ENCODE results near the gene MAD2L2. TPM values are rescaled to one million over a fixed set of nuclear protein-coding genes. Genes with fewer than 3 reads are reported as not detected.

The MAD2L2 gene
- total RNA-seq, 1 experiment from 2014 or later = 283 TPM

DNA sequence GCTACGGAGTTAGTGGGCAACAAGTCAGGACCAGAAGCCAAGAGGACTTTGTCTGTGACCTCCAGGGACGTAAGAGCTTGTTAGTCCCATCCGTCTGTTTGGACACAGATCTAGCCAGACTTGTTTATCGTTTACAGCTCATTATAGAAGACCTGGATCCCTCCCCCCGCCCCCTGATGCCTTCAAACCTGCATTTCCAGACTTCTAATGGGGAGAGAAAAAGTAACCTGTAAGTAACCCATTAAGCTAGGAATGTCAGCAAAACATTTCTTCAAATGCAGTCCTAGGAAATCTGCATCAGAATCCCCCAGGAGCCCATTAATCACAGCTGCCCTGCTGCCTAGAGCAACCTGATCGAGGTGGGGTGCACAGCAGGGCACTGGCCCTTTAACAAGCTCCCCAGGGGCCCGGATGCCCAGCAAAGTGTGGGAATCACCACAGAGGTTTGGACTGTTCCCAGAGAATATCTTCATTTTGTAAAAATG, 1.4 kb upstream of the MAD2L2 start:
- no peak overlapping the region for H2AK5ac ChIP-seq (ENCODE audit: insufficient read length, low read length)
- H2BK12ac ChIP-seq (ENCODE audit: insufficient read length, low read depth, low read length) = no peak overlapping the region
- H3K23ac ChIP-seq (ENCODE audit: insufficient read length, low read depth, low read length) = no peak overlapping the region
- no peak overlapping the region for H4K5ac ChIP-seq (ENCODE audit: insufficient read length, low read depth, low read length)
- no peak overlapping the region for H2BK5ac ChIP-seq (ENCODE audit: insufficient read length, low read length)
- H3K56ac ChIP-seq (ENCODE audit: insufficient read length, low read depth, low read length) = no peak overlapping the region
- peaks cover 12 to 38% (median 33%) of the 10 kb centered on the region in 3 experiments for H3K36me3 Mint-ChIP-seq (ENCODE audit: insufficient read depth in 1 of 3, low read depth in 3 of 3)
- no peak overlapping the region for H2BK15ac ChIP-seq (ENCODE audit: low read depth, low read length)
- H3K27me3 Mint-ChIP-seq (ENCODE audit: low read depth) = no peaks in the 10 kb centered on the region
- H3K4me2 ChIP-seq (ENCODE audit: insufficient read depth, insufficient read length, low read length) = peak overlapping the region; percentile 65
- peaks cover 18% of the 10 kb centered on the region; the same call in 1 of the 2 replicates for H3K4me1 ChIP-seq (ENCODE audit: insufficient read depth, low read length)
- H4K20me1 ChIP-seq (ENCODE audit: control insufficient read depth, insufficient read depth, insufficient read length) = no peaks in the 10 kb centered on the region
- no peak overlapping the region for H3K14ac ChIP-seq (ENCODE audit: insufficient read depth, low read length)
- peak; percentile 83 for DNase-seq
- H3K79me1 ChIP-seq (ENCODE audit: insufficient read depth, low read depth, low read length, poor library complexity, severe bottlenecking) = no peaks in the 10 kb centered on the region
- TF ChIP-seq, protein P1, sequence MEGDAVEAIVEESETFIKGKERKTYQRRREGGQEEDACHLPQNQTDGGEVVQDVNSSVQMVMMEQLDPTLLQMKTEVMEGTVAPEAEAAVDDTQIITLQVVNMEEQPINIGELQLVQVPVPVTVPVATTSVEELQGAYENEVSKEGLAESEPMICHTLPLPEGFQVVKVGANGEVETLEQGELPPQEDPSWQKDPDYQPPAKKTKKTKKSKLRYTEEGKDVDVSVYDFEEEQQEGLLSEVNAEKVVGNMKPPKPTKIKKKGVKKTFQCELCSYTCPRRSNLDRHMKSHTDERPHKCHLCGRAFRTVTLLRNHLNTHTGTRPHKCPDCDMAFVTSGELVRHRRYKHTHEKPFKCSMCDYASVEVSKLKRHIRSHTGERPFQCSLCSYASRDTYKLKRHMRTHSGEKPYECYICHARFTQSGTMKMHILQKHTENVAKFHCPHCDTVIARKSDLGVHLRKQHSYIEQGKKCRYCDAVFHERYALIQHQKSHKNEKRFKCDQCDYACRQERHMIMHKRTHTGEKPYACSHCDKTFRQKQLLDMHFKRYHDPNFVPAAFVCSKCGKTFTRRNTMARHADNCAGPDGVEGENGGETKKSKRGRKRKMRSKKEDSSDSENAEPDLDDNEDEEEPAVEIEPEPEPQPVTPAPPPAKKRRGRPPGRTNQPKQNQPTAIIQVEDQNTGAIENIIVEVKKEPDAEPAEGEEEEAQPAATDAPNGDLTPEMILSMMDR (conservative IDR thresholded peaks at IDR 0.05) = no peak
- H3K23me2 ChIP-seq (ENCODE audit: insufficient read length, low read depth, low read length, poor library complexity, severe bottlenecking) = no peaks in the 10 kb centered on the region
- no peak overlapping the region for H2BK120ac ChIP-seq (ENCODE audit: low read depth, low read length, poor library complexity, severe bottlenecking)
- no CpG with 5 or more reads among the region's 7 CpGs for WGBS (ENCODE audit: extremely low coverage, insufficient read length, low lambda C conversion rate)
- no peak overlapping the region for H4K8ac ChIP-seq (replicated peaks; ENCODE audit: insufficient read length, low read depth, low read length)
- peak overlapping the region; percentile 71 to 88 for H3K4me3 Mint-ChIP-seq
- no peak overlapping the region for H3K4ac ChIP-seq (ENCODE audit: low read depth, low read length)
- no peaks in the 10 kb centered on the region for H3K27me3 ChIP-seq (ENCODE audit: insufficient read depth, low read length)
- H2AFZ ChIP-seq (ENCODE audit: low read length) = no peak overlapping the region
- no peak overlapping the region for H3T11ph ChIP-seq (ENCODE audit: low read length)
- peak overlapping the region; percentile 90 to 100 (median 99) for H3K27ac Mint-ChIP-seq
- no peaks in the 10 kb centered on the region for H3K9me3 ChIP-seq (ENCODE audit: control insufficient read depth, low read depth, low read length)
- no peak overlapping the region for H4K91ac ChIP-seq (ENCODE audit: insufficient read length, low read depth, low read length)
- no peak overlapping the region for H2BK20ac ChIP-seq (ENCODE audit: low read depth, low read length, poor library complexity, severe bottlenecking)
- peak overlapping the region; percentile 48 for H3K9ac ChIP-seq (ENCODE audit: extremely low read depth, insufficient read length, low read length)
- H3K27ac ChIP-seq (ENCODE audit: insufficient read length, low read depth, low read length) = peak overlapping the region; percentile 99
- H3K9me3 Mint-ChIP-seq = no peaks in the 10 kb centered on the region
- no peak overlapping the region for H3K18ac ChIP-seq (ENCODE audit: insufficient read length, low read depth, low read length)
- peaks cover 15% of the 10 kb centered on the region; the same call in 1 of the 2 replicates for H3K79me2 ChIP-seq (ENCODE audit: insufficient read depth, low read length)
- H3K4me1 Mint-ChIP-seq = peaks cover 55 to 70% of the 10 kb centered on the region in 2 experiments

Data from H9 (cell line).